ENCODE results near the gene PPBP.

PPBP gene, protein sequence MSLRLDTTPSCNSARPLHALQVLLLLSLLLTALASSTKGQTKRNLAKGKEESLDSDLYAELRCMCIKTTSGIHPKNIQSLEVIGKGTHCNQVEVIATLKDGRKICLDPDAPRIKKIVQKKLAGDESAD

DNA sequence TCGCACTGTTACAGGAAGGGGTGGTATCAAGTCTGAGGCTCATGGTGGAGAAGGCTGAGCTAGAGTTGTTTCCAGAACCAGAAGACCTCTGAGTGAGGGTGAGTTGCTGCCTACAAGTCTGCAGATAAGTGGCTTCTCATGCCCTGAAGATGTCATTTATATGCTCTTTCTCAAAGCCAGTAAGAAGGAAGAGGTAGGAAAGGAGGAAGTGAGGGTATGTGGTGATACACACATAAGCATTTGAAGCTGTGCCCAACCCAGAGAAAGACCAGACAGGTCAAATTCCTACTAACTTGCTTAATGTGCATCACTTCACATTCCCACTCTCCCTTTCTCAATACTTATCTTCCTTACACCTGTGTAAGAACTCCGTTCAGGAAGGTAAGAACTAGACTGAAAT lies at the start of gene PPBP:
Gene PPBP (minus strand): TSS at position 130 of the 400 bp plus-strand sequence. CDS start 87 bp downstream, at position 43.
- DNase-seq, result no peak

DNA sequence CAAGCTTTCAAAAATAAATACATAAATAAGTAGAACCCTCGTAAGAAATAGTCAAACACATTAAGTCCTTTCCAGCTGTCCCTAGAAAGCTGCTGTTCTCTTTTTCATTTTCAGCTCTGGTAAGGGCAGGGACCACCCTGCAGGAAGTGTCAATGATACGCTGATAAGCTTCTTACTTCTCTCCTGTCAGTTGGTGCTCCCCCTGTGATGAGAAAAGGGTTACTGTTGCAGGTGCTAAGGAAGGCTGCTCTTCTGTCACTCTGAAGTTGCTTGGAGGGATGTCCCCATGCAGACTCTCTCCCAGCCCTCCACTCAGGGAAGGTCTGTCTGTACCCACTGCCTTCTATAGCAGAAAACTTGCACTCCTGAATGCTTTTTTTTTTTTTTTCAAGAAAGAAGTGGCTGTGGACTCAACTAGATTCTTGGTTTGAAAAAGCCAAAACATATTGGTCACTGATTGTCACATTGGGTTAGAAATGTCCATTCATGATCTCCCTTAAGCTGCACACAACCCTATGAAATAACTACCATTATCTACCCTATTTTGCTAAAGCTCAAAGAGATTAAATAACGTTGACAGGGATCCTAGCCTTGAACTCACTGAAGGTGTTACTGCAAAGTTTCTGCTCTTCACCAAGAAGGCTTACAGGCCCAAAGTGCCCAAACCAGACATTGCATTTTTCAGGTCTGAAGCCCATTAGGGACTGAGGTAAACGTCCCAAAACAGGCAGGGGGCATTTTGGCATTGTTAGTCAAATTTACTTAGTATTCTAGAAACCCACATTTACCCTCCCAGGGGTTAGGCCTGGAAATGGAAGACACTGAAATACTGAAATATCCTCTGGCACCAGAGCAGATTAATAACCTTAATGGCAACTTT lies 49.3 kb upstream of the PPBP start:
- DNase-seq, result no peak

DNA sequence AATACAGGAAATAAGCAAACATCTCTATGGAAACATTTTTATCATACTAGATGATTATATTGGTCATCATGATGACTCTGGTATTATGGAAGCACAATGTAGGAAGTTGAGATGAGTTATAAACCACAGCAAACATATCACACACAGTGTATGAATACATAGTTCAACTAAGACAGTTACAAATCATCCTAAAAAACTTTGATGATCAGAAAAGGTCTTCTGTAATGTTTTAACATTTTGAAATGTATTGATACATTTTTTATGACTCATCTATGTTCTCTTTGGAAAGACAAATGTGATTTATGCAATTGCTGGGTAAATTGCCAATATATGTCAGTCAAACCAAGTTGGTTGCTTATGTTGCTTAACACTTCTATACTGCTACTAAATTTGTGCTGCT lies 45.7 kb upstream of the PPBP start:
- DNase-seq, result no peak

DNA sequence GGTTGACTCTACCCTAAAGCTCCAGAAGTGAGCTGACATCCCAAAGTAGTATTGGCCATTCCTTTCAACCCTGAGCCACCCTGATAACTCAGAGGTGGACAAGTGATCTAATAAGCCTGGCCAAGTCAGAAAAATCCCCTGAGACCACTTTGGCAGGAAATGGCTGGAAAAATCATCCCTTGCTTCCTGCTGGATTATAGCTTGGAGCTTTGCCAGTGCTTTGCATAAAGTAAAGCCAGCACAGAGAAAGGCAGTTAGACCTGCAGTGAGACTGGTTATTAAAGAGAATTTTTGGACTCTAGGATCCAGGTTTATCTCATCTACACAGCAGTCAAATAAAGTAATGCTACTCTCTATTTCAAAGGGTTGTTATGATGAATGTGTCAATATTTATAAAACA lies 44.1 kb upstream of the PPBP start:
- DNase-seq, result no peak

DNA sequence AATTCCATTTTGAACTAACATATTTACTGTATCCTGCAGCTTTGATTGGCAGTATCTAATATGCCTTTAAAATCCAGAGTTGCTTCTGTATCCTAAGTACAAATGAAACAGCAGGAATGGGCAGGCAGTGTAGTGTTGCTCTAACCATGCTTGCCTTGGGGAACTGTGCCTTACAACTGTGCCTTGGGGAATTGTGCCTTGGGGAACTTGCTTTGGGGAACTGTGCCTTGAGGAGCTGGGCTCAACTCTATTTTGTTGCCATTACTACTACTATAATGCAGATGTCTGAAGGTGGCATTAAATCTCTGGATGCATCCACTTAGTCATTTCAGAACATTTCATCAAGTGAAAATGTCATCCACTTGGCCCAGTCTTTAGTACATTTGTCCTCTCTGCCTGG lies 43.6 kb upstream of the PPBP start:
- DNase-seq, result no peak

DNA sequence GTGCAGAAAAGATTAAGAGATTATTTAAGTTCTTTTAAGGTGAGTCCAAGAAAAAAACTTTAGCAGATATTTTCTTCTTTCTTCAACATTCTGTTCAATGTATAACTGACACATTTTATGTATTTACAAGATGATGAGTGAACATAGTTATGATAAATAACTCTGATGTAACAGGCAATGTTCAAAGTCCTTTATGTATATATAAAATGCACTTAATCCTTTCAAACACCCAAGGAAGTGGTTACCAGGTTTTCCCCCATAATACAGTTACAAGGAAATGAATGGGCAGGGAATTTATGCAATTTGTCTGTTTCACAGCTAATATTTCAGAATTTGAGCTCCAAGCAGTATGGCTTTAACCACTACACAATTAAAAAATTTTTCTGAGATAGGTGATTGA lies 42.3 kb upstream of the PPBP start:
- DNase-seq, result no peak

DNA sequence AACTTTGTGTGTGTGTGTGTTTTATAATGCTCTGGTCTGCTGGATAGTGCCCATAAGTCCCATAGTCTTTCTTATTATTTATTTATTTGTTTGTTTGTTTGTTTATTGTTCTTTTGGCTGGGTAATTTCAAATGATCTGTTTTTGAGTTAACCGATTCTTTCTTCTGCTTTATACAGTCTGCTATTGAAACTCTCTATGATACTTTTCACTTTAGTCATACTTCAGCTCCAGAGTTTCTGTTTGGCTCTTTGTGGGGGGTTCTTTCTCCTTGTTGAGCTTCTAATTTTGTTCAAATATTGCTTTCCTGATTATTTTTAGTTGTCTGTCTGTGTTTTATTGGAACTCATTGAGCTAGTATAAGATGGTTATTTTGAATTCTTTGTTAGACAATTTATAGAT lies 40.5 kb upstream of the PPBP start:
- no peak for DNase-seq

DNA sequence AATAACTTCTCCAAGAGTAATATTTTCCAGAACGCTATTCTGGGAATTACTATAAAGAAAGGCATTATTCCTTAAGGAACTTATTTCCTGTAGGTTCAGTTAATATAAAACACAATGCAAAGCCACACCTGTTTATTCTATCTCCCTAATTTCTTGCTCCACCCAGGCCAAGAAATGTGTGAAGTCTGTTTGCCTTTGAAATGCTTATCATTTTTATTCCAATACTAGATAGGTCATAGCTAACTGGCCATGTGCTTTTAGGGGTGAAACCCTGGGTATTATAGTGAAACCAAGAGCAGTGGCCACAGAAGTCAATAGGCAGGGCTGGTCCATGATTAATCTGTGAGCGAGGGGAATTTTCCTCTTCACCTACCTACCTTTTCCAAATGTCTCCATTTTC lies 35.7 kb upstream of the PPBP start:
- no peak for DNase-seq

DNA sequence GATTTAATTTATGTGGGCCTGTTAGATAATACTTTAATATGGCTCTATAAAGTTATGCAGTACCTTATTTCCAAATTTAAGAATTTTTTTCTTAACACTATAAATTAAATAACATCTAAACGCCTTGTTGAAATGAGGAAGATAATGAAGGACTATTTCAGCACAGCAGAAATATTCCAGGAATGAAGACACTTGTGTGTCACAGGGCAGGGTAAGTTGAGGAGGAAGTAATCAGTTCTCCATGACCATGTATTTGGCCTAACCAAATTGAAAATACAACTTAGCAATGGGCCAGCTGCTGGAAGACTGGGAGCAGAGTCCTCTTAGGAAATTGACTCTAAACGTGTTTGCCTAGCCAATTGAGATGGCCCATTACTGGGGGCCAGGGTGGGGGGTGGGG lies 33.6 kb upstream of the PPBP start:
- no peak for DNase-seq

DNA sequence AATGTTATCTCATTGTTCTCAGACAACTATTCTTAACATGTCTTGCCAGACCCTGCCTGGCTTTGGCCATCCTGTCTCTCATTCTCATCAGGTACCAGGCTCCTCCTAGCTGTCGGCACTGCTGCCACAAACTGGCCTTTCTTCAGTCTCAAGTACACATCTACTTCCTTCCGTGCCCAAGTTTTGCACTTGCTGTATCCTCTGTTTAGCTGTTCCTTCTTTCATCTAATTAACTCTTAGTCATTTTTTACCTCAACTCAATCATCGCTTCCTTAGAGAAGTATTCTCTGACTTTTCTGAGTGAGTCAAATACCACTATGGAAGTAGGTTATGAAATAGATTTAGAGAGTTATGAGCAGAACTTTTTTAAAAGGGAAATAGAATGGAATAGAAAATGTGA lies 30.8 kb upstream of the PPBP start:
- no peak for DNase-seq

DNA sequence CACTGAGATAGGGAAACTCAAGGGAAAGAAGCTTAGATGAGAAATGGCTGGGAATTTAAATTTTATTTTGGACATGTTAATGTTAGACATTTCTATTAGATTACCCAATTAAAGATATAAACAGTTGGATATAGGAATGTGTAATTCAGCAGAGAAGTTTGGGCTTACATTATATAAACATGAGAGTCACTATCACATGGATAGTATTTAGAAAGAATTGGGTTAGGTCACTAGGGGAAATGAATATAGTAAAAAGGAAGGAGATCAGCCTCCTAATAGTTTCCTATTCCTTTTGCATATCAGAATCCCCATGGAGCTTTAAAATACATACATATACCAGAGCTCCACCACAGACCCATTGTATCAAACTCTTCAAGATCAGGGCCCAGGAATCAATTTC lies 30.1 kb upstream of the PPBP start:
- DNase-seq, result no peak

DNA sequence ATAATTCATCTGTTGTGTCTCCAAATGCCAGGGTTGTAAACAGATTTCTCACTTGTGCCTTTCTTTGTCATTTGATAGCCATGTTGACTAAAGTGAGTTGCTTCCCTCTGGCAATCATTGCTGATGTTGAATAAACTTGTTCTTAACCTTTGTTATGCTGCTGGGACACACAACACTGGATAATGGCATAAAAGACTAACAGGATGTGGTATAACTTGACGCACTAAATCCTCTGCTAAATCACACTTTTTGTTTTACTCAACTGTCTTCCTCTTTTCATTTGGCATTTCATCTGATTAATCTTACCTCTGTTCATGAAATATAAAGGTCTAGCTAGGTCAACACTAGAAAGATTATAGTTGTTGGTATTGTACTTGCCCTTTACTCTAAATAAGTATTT lies 28.1 kb upstream of the PPBP start:
- no peak for DNase-seq

DNA sequence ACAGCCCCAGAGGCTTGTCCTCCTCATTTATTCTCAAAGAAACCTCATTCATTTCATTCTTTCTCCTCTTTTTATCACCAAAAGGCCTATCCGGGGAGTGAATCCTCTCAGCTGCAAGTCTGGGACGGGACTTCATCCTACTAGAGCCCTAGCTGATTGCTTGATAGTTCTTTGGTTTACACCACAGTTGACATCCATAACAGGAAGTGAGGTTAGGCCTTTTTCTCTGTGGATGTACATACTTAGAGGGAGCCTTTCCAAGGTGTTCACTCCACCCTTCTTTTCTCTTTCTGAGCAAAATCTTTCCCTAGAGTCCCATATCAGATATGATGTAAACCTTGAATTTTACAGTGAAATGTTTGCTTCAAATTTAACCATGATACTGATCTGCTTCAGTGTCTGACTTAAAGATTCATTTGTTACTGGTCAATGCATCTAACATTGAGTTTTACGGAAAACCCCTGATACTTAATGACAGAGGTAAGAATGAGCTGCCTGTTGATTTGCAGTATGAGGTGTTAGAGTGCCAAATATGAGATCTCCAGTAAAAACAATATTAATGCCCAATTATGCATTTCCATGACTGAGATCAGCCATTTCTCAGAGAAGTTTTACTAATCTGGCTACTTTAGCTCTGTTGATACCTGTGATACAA lies 27.3 kb upstream of the PPBP start:
- no peak for DNase-seq

DNA sequence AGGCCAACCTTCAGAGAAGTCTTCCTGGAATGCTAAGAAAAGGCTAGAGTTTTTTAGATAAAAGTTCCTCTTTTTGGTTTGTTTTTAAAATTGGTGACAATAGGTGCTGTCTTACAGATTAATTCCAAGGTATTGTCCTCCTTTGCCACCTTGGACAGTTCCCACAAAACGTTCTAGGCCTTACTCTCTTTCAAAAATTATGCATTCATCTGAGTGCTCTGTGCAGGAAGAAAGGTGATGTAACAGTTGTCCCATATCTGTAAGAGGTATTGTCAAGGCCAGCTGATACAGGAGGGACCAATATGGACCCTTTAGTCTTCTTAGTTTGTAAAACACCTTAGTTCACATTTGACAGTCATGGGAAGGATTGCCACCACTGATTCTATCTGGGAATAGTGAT lies 26.3 kb upstream of the PPBP start:
- no peak for DNase-seq

DNA sequence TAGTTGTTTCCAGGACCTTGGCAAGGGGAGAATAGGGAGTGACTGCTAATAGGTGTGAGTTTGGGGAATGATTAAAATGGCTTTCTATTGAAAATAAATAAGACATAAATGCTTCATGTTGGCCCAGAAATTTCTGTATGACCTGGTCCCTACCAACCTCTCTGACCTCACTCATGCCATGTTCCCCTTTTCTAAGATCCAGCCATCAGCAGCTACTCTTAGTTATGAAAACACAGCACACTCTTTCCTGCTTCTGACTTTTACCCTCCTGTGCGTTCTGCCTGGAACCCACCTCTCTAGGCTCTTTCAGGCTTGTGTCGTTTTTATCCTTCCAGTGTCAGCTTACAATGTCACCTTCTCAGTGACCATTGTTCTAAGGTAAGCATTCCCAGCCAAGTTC lies 25.3 kb upstream of the PPBP start:
- no peak for DNase-seq

DNA sequence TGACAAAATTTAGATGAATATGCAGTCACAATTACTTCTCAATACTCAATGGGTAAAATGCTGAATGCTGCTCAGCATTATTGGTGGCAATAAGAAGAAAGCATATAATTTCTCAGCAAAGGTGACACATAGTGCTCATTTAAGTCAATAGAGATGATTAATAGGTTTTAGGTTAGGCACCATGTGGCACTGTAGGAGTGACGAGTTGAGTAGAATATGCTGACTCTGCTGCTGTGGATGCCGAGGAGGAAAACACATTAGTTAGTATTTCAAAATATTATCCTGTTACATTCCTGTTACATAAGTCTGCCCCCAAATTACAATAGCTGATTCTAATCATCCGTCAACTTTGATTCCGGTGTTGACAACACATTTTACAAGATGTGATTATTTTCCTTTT lies 24.1 kb upstream of the PPBP start:
- no peak for DNase-seq

DNA sequence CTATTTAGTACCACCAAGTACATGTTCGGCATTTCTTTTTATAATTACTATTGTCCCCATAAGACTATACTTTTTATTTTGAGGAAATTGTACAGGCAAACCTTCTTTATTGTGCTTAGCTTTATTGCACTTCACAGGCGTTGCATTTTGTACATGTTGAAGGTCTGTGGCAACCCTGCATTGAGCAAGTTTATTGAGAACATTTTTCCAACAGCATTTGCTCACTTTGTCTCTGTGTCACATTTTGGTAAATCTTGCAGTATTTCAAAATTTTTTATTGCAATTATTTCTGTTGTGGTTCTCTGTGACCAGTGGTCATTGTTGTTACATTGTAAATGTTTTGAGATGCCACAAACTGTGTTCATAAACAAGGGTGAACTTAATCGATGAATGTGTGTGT lies 21.3 kb upstream of the PPBP start:
- no peak for DNase-seq

DNA sequence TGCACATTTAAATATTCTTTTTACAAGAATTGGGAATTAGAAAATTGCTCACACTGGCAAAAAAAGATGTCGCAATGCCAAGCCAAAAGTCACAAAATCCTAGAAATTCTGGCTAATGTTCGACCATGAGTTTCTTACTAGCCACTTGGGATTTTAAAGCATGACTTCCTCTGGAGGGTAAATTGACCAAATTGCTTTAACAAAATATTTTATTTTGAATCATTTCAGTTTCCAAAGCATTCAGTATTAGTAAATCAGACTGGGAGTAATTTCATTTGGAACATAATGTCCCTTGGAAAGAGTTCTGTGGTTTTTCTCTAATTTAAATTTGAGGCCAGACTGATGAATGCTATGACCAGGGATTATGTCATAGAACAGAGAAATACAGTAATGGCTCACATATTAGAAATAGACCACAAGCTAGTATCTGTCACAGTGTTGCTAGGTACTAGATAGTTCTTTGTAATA lies 18.1 kb upstream of the PPBP start:
- DNase-seq, result no peak

DNA sequence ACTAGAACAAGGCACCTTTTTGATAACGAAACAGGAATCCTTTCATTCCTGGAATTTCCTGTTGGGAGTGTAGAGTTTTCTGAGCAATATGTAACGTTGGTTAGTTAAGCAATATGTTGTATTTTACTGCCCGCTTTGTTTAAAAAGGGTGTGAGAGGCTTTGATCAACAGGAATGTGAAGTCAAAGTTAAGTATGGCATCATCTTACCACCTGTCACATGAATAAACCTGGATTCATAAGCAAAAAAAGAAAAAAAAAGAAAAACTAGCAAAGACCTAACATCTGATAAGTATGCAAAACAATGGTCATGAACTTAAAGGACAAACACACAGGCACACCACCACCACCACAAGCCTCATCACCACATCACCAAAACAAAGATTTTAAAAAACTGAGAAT lies 17.5 kb upstream of the PPBP start:
- no peak for DNase-seq

DNA sequence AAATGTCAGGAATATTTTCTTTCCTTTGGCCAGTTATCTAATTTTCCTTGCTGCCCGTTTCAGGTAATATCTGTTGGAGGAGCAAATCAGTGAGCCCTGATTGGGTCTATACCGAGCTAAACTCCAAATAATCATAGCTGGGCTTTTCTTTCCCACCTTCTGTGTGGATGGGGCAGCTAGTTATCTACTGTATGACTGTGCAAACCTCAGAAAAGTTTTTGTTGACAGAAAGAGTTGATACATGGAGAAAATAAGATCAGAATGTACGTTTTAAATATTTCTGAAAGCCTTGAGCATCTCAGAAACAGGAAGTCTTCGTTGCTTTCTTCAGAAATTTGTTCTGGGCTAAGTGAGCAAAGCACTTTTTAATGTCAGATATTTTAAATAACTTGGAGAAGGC lies 16.7 kb upstream of the PPBP start:
- DNase-seq, result no peak

DNA sequence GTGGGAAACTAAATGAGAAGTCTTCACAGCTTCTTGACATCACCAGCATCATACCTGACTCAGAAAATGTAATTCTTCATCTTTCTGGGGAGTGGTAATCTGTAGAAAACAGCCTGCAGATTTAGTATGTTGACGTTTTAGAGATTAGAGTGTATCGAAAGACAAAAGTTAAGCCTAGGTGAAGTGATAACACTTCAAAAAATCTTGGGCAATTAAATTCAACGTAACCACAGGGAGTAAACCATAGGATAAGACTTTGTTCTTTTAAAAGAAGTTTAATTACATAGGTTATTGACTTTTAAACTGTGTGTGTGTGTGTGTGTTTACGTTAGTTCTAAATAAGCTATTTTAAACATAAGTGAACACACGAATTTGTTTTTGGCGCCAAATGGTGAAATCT lies 12.3 kb upstream of the PPBP start:
- no peak for DNase-seq

Measured in anterior cingulate cortex (tissue), 58 donors.